ENCODE data around the gene ABCC10.
"Not testable (repeated sequence)": the region's sequence is repeated elsewhere in the genome, so short reads cannot be mapped to it uniquely, and the experiment has no call there.

ABCC10 gene

GRCh38 chr6:43460032-43460431 is 32.7 kb downstream of the ABCC10 start:
- no peak overlapping the region for H3K4me3 ChIP-seq (ENCODE audit: low read length)
- TF ChIP-seq ZNF274 (IDR thresholded peaks at IDR 0.05; ENCODE audit: low read depth, low read length), result no peak

DNA sequence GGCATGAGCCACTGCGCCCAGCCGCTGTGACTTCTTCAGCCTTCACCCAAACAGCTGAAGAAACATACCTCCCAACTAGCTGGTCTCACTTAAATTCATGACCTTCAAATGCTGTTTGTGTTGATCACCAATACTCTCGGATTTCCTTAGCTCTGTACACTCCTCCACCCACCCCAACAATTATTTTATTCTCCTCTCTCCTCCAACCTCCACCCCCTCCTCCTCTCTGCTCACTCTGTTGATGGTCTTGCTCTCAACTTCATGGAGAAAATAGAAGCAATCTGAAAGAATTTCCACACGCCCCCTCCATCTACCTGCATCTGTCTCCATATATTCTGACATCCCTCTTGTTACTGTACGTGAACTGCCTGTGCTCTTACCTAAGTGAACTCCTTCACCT is 34.6 kb downstream of the ABCC10 start:
- no peak overlapping the region for H3K4me3 ChIP-seq (ENCODE audit: low read length)
- no peak for TF ChIP-seq ZNF274 (IDR thresholded peaks at IDR 0.05; ENCODE audit: low read depth, low read length)

DNA sequence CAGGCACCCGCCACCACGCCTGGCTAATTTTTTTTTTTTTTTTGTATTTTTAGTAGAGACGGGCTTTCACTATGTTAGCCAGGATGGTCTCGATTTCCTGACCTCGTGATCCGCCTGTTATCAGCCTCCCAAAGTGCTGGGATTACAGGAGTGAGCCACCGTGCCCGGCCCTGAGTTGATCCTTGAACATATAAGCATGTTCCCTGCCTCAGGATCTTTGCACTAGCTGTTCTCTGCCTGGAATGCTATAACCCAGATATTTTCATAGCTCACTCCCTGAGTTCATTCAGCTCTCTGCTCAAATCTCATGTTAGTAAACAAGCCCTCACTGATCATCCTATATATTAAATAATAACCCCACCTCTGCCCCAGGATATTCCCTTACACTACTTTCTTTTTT is 37.0 kb downstream of the ABCC10 start:
- TF ChIP-seq ZNF274 (IDR thresholded peaks at IDR 0.05; ENCODE audit: low read depth, low read length), result no peak
- H3K4me3 ChIP-seq (ENCODE audit: low read length), result no peak overlapping the region

DNA sequence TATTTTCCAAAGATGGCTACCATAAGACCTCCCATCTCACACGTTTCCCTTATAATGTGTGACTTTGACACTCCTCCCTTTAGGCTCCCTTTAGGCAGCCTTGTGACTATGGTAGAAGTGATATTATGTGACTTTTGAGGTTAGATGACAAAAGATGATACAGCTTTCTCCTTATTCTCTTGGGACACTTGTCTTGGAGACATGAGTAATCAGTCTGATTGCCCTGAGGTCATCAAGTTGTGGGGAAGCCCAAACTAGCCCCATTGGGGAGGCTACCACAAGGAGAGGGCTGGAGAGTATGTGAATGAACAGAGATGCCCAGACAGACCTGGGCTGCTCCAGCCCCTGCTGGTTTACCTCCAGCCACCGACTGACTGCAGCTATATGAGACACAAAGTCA is 38.6 kb downstream of the ABCC10 start:
- H3K4me3 ChIP-seq (ENCODE audit: low read length), result no peak overlapping the region
- TF ChIP-seq ZNF274 (IDR thresholded peaks at IDR 0.05; ENCODE audit: low read depth, low read length), result no peak

GRCh38 chr6:43467265-43467664 is 39.9 kb downstream of the ABCC10 start:
- H3K4me3 ChIP-seq (ENCODE audit: low read length), result not testable (repeated sequence)

DNA sequence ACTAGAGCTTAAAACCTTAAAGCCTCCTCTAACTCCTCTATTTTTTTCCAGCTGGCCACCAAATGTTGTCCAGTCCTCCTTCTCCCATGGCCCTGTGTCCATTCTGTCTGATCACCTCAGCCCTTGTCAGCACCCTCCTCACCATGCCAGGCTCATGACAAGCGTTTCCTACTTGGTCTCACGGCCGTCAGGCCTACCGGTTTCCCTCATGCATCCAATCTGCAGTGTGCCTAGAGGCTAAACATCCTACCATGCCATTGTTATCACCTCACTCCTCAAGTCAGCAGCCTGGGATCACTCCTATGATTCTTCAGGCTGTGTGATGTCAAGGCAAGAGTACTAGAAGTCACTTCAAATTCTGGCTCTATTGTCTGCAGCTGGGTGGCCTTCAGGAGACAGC is 40.4 kb downstream of the ABCC10 start:
- no peak overlapping the region for H3K4me3 ChIP-seq (ENCODE audit: low read length)
- TF ChIP-seq ZNF274 (IDR thresholded peaks at IDR 0.05; ENCODE audit: low read depth, low read length), result no peak

DNA sequence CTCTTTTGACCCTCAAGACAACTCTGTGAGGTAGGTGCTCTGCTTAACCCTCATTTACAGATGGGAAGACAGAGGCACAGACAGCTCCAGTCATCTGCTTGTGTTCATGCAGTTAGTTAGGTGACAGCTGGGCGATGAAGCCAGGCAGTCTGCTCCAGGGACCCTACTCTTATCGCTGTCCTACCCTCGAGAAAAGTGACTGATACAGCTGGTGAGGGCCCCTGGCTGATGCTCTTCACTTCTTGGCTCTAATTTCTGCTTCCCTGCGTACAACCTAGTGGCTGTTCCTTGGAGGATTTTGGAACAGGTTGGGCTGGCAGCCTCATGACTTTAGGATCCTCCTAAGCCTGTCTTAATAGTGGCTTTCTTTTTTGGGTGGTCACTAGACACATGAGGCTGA is 40.9 kb downstream of the ABCC10 start:
- TF ChIP-seq ZNF274 (IDR thresholded peaks at IDR 0.05; ENCODE audit: low read depth, low read length), result no peak
- H3K4me3 ChIP-seq (ENCODE audit: low read length), result no peak overlapping the region

DNA sequence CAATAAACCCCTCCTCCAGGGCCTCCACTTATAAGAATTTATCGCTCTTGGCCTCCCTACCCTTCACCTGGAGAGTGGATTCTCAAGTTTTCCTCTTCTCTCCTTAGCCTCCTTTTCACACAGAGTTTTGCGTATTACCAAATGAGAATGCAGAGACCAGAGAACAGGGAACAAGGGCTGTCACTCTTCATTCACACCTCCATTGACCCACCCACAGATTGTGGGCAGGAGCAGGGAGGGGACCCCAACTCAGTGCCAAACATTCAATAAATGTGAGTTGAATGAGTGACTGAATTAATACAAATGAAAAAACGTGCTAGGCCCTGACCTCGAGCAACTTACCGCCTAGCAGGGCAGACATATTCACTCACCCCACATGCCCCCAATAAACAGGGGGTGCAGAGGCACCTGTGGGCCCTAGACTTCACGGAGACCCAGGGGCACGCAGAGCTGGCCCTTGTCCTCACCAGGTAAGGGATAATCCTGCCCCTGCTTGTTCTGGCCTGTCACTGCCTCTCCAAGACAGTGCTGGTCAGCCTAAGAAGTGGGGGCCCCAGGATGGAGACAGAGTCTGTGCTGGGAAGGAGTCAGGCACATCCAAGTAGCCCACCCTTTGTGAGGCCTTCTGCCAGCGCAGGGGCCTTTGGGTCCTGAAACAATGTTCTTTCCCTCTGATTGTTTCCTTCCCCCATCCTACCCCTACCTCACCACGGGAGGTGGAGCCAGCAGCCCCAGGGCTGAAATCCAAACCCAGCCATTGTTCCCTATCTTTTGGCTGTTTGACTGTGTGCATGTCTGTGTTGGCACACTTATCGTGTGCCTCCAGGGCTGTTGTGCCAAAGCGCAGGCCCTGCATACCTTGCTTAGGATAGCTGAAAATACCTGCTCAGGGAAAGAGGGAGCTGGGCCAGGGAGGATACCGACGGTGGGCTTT is 41.7 kb downstream of the ABCC10 start:
- TF ChIP-seq ZNF274 (IDR thresholded peaks at IDR 0.05; ENCODE audit: low read depth, low read length), result no peak
- H3K4me3 ChIP-seq (ENCODE audit: low read length), result no peak overlapping the region

DNA sequence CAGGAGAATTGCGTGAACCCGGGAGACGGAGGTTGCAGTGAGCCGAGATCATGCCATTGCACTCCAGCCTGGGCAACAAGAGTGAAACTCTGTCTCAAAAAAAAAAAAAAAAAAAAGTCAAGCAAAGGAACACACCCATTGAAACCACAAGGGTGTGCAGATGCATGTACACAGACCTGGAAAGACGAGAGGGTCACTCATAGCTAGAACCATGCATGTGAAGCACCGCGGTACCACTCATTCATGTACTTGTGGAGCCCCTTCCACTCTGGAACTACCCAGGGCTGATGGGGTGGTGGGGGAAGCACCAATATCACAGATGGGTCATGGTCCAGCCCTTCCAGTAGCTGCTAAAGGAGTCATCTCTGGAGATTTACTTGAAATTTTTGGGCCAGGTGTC is 42.6 kb downstream of the ABCC10 start:
- no peak overlapping the region for H3K4me3 ChIP-seq (ENCODE audit: low read length)
- no peak for TF ChIP-seq ZNF274 (IDR thresholded peaks at IDR 0.05; ENCODE audit: low read depth, low read length)

GRCh38 chr6:43471399-43471798 is 44.1 kb downstream of the ABCC10 start:
- TF ChIP-seq ZNF274 (IDR thresholded peaks at IDR 0.05; ENCODE audit: low read depth, low read length), result no peak
- H3K4me3 ChIP-seq (ENCODE audit: low read length), result no peak overlapping the region

GRCh38 chr6:43472515-43472914 is 45.2 kb downstream of the ABCC10 start:
- no peak for TF ChIP-seq ZNF274 (IDR thresholded peaks at IDR 0.05; ENCODE audit: low read depth, low read length)

DNA sequence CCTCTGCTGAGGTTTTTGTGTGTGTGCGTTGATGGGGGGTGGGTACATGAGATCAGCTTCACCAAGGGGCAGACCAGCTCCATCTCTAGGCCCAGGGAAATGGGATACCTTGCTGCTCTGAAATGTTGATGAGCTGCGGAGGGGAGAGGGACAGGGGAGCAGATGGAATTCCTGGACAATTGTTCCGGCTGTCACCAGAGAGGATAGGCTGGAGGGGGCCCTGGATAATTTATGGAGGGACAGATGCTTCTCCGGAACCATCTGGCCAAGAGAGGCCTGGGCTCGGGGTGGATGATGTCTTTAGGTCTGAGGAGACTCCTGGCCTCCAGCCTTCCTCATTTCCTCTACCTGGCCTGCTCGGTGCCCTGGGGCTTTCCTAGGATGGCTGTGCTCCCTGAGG is 48.2 kb downstream of the ABCC10 start:
- no peak overlapping the region for H3K4me3 ChIP-seq (ENCODE audit: low read length)
- no peak for TF ChIP-seq ZNF274 (IDR thresholded peaks at IDR 0.05; ENCODE audit: low read depth, low read length)

More at GRCh38 chr6:43472515-43472914, 45.2 kb downstream of the ABCC10 start:
- no peak overlapping the region for H3K4me3 ChIP-seq (ENCODE audit: low read length)

GRCh38 chr6:43476746-43477145 is 49.4 kb downstream of the ABCC10 start:
- TF ChIP-seq ZNF274 (IDR thresholded peaks at IDR 0.05; ENCODE audit: low read depth, low read length), result no peak
- peak overlapping the region; percentile 87 for H3K4me3 ChIP-seq (ENCODE audit: low read length)

DNA sequence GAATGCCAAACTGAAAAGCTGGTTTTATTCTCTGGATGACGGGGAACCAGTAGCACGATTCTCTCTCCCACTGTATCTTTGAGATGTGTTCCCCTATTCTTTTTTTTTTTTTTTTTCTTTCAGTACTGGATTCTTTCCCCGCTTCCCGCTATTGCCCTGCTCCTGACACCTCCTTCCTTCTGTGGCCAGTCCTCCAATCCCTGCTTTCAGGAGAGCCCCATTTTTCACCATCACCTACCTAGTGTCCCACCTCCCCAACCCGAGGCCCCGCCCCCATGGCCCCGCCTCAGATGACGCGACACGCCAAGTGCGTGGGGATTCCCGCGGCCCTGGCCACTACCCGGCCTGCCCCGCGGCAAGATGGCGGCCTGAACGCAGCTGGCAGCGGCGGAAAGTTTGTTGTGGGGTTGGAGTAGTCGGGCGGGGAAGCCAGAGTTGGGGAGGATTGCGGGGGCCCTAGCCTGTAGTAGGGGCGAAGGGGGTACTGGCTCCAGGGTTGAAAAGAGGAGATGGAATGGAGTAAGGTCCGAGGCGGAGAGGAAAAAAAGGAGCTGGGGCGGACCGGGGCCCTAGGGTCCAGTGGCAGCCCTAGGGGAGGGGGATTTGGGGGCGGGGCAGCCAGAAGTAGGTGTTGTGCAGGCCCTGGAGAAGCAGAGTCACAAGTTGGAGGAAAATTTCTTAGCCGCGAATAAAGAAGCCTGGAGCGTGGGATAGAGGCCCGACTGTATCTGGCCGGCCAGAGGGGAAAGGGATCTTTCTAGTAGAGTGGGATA is 50.1 kb downstream of the ABCC10 start, which contains the start of gene TJAP1:
TSS of gene TJAP1 (plus strand) at position 336 of the 773 bp plus-strand sequence. CDS start 21,432 bp downstream, outside the sequence.
- TF ChIP-seq ZNF274 (IDR thresholded peaks at IDR 0.05; ENCODE audit: low read depth, low read length), result no peak
- H3K4me3 ChIP-seq (ENCODE audit: low read length), result peak within 1 kb of the TSS; percentile 87

DNA sequence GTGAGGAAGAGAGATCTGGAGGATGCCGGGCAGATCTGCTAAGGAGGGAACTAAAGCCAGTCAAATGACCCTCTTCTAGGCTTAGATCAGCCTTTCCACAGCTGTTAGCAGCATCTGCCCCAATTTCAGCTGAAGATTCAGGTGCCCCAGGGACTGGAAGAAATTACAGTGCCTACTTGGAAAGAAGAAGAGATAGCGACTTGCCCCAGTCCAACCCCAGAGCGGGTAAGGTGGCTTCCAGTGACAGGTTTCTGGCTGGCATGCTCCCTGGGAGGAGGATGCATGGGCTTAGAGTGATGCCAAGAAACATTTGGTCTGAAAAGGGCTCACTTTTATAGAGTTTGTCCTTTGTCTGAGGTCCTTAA is 50.6 kb downstream of the ABCC10 start:
- peak overlapping the region; percentile 87 for H3K4me3 ChIP-seq (ENCODE audit: low read length)
- TF ChIP-seq ZNF274 (IDR thresholded peaks at IDR 0.05; ENCODE audit: low read depth, low read length), result no peak

Measured in GM08714 (cell line).